Endothelial cell of umbilical vein (primary cell): ENCODE results near the gene USP35.

Experiments used
- EZH2 ChIP-seq: IDR thresholded peaks from 2 replicates; pipeline ENCODE4 v1.6.1; 2012; ENCODE audit warnings: borderline replicate concordance, low read depth, mild to moderate bottlenecking, moderate library complexity, low read length, inconsistent platforms; ENCODE audit not compliant: severe bottlenecking
- GATA2 ChIP-seq: IDR thresholded peaks from 2 replicates; pipeline ENCODE4 v1.7.0; 2011; ENCODE audit warnings: low read depth, mild to moderate bottlenecking, moderate library complexity, mixed read lengths, low read length; ENCODE audit not compliant: insufficient read length, insufficient read depth
- MYC ChIP-seq: IDR thresholded peaks from one replicate; pipeline ENCODE4 v1.6.1; 2011; ENCODE audit warnings: mild to moderate bottlenecking, low read depth, low read length
- POLR2A ChIP-seq: IDR thresholded peaks from 2 replicates; pipeline ENCODE4 v1.6.1; 2012; ENCODE audit warnings: low read depth, mild to moderate bottlenecking, control low read depth, low read length
- POLR2AphosphoS5 ChIP-seq: IDR thresholded peaks from 2 replicates; pipeline ENCODE4 v1.6.1; 2012; ENCODE audit warnings: low read depth, mild to moderate bottlenecking, control low read depth, low read length, moderate library complexity; ENCODE audit not compliant: insufficient read depth
- TF ChIP-seq, protein P1 (sequence below), 2 donors: IDR thresholded peaks; 1 replicate in 1 of 2; 2 replicates in 1 of 2; pipeline ENCODE4 v1.5.1; 2011; ENCODE audit warnings: low read length in 2 of 2, mild to moderate bottlenecking in 2 of 2, moderate library complexity in 2 of 2, control low read depth in 1 of 2, inconsistent platforms in 1 of 2, low read depth in 1 of 2; ENCODE audit not compliant: insufficient read depth in 1 of 2; ENCODE audit errors: extremely low read depth in 1 of 2
- TF ChIP-seq, protein P2 (sequence below): IDR thresholded peaks from 2 replicates; pipeline ENCODE4 v1.6.1; 2011; ENCODE audit not compliant: insufficient read depth, insufficient read length

DNA sequence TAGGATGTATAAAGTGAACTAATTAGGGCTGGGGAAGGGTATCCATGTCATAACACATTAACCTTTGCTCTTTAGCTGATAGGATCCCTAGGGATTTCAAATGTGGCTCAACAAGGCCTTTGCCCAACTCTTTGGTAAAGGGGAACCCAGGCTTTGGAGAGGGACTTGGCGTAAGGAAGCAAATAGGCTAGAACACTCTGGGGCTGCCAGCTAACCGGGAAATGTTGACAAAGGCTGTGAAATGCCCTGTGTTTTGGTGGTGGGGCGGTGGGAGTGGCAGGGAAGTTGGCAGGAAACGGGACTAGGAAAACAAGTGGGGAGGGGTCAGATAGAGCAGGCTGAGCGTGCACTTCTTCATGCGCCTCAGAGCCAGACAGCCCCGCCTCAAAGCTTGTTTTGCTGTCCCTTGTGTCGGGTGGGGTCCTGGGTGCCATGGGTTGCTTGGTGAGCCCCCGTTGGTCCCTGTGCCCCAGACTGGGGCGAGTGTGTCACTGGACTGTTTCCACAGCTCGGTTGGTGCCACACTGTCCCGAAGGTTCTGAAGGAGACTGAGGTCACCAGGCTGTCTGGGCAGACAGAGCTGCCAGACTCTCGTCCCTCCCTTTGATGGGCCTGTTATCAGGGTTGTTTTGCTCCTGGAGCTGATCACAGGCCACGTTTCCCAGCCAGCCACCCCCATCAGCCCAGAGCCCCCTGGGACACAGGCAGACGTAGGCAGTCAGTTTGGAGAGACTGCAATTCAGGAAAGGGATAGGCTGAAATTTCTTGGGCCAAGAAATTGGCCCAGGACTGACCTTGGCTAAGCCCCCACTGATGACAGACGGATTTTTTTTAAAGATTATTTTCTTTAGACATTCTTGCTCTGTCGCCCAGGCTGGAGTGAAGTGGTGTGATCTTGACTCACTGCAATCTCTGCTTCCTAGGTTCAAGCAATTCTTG, 19.9 kb upstream of the USP35 start:
- TF ChIP-seq, protein P1, sequence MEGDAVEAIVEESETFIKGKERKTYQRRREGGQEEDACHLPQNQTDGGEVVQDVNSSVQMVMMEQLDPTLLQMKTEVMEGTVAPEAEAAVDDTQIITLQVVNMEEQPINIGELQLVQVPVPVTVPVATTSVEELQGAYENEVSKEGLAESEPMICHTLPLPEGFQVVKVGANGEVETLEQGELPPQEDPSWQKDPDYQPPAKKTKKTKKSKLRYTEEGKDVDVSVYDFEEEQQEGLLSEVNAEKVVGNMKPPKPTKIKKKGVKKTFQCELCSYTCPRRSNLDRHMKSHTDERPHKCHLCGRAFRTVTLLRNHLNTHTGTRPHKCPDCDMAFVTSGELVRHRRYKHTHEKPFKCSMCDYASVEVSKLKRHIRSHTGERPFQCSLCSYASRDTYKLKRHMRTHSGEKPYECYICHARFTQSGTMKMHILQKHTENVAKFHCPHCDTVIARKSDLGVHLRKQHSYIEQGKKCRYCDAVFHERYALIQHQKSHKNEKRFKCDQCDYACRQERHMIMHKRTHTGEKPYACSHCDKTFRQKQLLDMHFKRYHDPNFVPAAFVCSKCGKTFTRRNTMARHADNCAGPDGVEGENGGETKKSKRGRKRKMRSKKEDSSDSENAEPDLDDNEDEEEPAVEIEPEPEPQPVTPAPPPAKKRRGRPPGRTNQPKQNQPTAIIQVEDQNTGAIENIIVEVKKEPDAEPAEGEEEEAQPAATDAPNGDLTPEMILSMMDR (IDR thresholded peaks at IDR 0.05; ENCODE audit: extremely low read depth in 1 of 2, insufficient read depth in 1 of 2, low read depth in 1 of 2, low read length in 2 of 2), result no peak
- TF ChIP-seq GATA2 (no peak), POLR2AphosphoS5 (peak; percentile 40), POLR2A (no peak), EZH2 (no peak), MYC (no peak)
- TF ChIP-seq, protein P2, sequence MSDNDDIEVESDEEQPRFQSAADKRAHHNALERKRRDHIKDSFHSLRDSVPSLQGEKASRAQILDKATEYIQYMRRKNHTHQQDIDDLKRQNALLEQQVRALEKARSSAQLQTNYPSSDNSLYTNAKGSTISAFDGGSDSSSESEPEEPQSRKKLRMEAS, result no peak
